Keratinocyte (primary cell): ENCODE measurements around the gene CAT.

ENCODE experiments used
- CTCF ChIP-seq, 3 experiments: IDR thresholded peaks in 1 of 3; conservative IDR thresholded peaks in 1 of 3; optimal IDR thresholded peaks in 1 of 3; 2 replicates in 2 of 3; 3 replicates in 1 of 3; pipeline versions ENCODE3 to v1.5.1; 2011; ENCODE audit warnings: low read length in 3 of 3, mild to moderate bottlenecking in 3 of 3, moderate library complexity in 2 of 3, control low read depth in 1 of 3, inconsistent platforms in 1 of 3; ENCODE audit not compliant: insufficient read depth in 2 of 3; ENCODE audit errors: extremely low read depth in 1 of 3
- EZH2 ChIP-seq: IDR thresholded peaks from one replicate; pipeline ENCODE4 v1.6.1; 2012; ENCODE audit warnings: inconsistent platforms, mild to moderate bottlenecking, low read length, moderate library complexity

- no peak for TF ChIP-seq CTCF (optimal IDR thresholded peaks at IDR 0.05 in 1 of 3, IDR thresholded peaks at IDR 0.05 in 1 of 3, conservative IDR thresholded peaks at IDR 0.05 in 1 of 3; ENCODE audit: extremely low read depth in 1 of 3, insufficient read depth in 2 of 3, low read length in 3 of 3)
- no peak for TF ChIP-seq EZH2
Measured at GRCh38 chr11:34458525-34458924, 19.8 kb downstream of the CAT start.
